NCI-H1092 (cell line): ENCODE measurements around the gene PHF13.

Experiments used
- DNase-seq: peaks from one replicate; lab custom pipeline; 2025; lab: John Stamatoyannopoulos, UW

Gene PHF13

DNA sequence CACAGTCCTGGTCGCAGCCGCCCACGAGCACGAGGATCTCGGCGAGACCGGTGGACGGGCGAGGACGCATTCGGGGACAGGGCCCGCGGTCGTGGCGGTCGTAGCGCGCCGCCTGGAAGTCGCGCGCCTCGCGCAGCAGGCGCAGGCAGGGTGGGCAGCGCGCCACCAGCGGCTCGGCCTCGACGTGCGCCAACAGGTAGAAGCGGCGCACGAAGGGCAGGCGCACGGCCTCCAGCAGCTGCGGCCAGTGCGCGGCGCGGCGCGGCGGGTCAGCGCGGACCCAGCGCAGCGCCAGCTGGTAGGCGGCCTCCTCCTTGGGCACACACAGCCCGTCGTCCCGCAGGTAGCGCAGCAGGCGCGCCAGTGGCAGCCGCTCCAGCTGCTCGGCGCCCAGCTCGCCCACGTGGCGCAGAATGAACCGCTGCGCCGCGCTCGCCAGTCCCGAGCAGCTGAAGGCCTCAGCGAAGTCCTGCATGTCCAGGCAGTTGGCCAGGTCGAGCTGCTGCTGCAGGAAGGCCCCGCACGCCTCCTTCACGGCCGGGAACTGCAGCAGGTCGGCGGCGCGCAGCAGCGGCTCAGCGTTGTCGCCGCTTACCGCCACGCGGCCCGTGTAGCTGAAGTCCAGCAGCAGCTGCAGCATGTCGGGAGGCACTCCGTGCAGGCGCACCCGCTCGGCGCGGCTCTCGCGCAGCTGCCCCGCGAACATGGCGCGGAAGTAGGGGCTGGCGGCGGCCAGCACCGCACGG is 11.4 kb upstream of the PHF13 start:
- peak; percentile 80 for DNase-seq

DNA sequence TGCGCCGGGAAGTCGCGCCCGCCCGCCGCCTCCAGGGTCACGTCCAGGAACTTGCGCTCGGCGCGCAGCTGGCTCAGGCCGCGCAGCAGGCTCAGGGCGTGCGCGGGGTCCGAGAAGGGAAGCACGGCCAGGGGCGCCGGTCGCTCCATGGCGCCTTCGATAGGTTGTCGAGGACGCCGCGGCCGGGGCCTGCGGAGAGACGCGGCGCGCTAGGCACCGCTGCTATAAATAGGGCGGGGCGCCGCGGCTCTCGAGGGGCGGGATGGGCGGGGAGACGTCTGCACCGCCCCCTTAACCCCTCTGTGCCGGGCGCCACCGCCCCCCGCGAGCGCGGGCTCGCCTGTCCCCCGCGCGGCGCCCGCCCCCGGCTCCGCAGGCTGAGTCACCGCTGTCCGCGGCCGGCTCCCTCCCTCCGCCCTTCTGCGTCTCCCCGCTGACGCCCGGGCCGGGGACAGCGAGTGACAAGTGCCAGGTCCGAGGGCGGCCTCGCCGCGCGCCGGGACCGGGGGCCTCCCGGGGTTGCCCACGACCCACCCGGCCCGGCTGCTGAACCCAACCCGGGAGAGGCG is 10.8 kb upstream of the PHF13 start, which contains the start of gene KLHL21:
Gene KLHL21, minus strand, starts transcription at position 201 of the 569 bp plus-strand sequence. Its CDS starts 52 bp downstream, at position 149.
- peak; percentile 77 for DNase-seq

DNA sequence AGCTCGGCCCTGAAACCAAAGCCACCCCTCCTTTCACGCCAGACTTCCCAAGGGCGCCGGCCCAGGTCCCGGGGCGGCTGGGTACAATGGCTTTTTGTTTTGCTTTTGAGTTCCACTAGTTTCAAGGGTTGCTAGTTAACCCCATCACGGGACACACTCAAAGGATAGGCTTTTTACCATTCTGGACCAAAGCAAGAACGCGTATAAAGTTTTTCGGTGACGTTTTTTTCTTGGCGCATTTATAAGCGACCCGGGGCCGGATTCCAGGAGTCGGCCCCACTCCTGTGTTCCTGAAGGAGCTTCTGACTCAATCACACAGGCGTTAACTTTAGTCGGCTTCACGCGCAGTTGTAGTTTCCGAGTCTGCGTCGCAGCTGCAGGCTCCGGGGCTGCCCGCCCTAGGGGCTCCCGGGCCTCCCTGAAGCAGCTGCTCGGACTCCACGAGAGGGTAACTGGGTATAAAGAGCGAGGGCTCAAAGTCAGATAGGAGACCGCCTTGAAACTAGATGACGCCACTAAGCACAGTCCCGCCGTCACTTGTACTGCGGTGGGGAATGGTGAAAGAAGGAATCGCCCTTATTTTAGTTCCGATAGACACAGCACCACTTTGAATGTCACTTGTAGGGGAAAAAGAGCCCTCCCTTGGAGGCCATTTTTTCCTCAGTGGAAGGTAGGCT is 10.2 kb upstream of the PHF13 start:
- DNase-seq = no peak

DNA sequence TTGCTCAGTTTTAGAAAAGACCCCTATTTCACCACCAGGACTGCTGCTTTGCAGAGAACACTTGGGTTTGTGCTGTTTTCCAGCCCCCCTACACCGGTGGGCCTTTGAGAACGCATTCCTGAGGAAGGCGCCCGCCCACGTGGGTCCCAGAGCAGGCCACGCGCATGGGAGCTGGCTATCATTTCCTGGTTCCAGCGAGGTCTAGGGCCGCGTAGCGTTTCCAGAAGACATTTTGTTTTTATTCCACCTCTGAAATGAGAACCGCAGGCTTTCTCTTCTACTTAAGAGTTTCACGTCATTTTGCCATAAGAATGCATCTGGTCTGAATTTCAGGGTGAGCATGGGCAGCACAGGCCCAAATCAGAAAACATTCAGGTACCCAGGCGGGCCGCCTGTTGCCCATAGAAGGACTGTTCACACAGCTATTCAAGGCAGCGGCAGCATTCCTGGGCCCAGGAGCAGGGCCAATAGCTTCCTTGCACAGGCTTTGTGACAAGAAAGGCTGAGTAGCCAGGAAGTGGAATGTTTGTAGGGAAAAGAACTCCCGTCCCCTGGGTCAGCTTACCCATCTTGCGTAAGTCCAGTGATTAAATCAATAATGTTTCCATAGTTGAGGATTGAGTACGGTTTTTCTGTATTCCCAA is 9.5 kb upstream of the PHF13 start:
- no peak for DNase-seq

DNA sequence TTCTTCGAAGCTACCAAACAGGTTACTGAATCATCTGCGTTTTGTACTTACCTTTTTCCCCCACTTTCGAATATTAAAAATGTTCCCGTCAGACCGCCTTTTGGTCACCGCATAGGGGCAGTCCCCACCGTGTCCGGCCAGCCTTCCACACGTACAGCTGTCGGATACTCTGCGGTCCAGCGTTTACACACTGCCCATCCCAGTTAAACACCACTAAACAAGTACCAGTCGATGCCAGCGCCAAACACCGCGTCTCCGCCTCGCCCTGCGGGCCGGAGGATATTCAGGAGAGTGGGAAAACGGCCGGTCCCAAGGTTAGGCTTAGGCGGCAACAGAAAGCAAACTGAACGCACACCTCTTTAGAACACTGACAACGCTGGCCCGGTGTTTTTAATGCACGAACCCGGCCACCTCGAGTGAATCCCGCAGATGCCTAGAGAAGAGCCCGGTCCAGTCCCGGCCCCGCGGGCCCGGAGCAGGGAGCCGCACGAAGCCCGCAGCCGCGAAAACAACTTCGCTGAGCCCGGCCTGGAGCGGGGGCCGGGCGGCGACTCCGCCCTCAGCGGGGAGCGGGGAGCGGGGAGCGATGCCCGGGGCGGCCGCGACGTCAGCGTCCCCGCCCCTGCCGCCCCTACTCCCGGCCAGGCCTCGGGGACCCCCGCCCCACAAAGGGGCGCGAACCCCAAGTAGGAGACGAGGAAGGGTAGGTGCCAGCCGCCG is 730 bp upstream of the PHF13 start:
- peak; percentile 78 for DNase-seq

DNA sequence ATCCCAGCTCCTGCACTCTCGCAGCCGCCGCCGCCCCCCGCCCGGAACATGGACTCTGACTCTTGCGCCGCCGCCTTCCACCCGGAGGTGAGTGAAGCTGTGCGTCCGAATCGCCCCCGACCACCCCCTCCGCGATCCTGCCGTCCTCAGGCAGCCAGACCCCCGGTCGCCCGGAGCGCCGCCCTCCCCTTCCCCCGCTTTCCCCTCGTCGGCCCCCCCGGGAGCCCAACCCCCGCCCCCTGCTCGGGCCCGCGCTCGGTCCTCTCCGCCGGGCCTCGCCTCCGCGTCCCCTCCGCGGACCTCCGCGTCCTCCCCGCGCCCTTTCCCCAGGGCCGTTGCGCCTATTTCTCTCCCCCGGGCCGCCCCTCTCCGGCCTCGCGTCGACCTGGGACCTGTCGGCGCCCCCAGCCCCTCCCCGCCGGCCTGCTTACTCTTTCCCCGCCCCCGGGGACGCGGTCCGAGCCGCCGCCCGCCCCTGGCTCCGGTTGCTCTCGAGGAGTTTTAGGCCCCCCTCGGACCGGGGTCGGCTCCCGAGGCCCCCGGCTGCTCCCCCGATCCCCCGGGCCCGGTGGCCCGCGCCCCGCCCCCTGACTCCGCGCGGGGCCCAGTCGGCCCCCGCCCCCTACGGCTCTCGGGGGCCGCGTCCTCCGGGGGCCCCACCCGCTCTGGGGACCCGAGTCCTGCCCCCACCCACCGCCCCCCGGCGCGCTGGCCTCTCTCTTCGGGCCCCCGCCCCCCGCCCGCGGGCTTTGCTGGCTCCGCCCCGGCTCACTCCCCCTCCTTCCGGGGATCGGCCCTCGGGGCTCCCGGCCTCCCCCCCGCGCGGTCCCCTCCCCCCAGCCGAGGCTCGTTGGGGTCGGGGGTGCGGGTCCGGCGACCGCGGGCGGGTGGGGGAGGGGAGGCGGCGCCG is 743 bp downstream of the PHF13 start:
- DNase-seq = no peak

DNA sequence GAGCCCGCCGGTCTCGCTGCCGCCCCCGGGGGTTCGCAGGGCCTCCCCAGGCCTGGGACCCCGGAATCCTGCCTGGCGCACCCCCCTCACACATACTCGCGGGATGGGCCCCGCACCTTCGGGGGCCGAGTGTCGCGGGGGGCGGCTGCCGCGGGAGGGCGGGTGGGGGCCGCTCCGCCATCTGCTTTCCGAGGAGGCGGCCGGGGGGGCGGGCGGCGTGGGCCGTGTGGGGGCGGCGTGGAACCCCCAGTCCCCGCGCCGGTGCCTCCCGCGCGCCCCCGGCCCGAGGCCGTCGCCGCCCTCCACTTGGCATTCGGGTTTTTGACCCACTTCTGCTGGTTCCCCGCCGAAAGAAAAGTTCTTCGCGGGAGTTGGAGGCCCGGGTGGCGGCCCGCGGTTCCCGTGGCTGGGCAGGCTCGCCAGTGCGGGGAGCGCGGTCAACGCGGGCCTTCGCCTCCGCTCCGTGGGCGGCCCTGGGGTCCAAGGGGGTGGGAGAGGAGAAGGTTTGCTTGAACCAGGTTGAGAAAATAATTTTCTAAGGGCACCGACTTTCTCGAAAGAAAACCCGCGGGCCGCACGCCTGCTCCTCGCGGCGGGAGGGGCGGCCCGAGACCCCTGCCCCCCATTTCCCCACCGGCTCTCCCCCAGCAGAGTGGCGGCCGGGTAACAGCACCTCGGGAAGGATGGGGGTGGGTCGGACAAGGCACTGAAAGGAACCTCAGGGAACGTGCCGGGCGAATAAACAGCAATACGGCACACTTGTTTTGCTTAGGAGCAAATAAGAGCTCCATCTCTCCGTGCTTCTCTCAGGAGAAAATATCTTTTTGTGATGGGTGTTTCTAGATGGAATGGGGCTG is 1.6 kb downstream of the PHF13 start:
- no peak for DNase-seq

DNA sequence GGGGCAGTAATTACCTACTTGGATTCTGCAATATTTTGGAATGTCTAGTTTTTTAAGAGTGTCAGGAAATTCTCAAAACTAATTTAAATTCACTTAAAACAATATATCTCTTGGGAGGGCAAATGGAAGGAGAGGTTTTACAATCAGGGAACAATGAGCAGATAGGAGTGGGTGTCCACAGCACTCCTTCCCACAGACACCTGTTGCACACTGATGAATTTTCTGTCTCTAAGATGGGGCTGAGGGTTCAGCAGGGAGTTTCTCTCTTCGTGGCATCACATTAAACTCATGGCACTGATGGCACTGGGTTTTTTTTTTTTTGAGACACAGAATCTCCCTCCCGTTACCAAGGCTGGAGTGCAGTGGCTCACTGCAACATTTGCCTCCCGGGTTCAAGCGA is 5.5 kb downstream of the PHF13 start:
- DNase-seq = no peak

DNA sequence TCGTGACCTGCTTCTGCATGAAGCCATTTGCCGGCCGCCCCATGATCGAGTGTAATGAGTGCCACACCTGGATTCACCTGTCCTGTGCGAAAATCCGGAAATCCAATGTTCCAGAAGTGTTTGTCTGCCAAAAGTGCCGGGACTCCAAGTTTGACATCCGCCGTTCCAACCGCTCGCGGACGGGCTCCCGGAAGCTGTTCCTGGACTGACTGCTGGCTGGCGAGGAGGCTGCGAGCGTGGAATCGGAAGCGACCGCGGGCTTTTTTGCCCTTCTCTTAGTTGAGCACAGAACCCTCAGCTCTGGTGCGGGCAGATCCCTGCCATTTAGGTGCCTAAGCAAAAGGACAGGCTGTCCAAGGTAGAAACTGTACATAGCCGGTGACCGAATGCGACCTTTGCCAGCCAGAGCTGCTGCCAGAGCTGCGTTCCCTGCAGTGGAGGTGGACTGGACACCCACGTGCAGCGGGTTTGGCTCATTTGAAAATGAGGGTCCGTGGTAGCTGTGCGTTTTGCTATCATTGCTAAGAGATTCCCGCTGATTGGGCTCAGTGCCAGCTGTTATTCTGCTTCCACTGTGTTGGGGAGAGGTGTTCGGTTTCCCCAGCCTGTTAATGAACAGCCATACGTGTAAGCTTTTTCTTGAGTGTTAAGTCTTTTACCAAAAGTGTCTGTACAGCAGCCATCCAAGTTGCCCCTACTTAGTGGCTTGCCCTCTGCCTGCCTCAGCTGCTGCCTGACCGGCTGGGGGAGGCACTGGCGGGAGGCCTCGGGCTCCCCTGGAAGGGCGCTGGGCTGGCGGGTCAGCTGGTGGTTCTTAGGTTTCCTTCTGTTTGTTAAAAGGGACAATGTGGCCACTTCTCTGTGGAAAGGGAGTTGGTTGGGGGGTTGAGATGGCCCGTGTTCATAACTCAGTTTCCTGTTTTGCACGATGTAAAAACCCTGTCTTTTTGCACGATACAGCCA is 8.2 kb downstream of the PHF13 start:
- DNase-seq = no peak

DNA sequence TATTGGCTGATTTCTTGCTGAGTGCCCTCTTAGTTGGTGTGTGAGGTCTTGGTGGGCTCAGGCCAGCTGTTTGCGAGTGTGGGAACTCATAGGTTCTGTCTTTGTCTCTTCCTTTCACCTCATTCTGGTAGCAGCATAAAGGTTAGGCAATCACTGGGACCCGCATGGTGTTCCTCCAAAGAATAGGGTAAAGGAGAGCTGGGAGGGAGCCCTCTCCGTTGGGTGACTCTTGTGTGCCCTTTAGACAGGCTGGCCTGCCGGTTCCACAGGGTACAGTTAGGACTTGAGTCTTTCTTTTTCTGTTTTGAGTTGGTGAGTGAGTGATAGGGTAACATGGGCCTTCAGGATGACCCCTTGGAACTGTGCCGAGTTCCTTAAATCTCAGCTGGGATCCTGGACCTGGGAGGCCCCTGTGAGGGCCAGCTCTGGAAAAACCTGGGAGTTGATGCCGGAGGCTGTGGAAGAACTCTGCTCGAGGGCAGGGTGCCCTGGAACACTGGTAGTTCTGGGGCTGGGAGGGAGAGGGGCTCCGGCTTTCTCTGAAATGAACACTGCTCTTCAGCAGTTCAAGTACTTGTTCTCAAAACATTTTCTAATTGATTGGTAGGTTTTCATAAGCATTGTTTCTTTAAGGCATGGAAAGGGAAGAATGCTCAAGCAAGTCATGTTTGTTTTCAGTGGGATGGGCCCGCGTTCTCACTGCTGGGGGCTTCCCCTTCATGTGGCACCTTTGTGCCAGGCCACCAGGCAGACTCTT is 9.0 kb downstream of the PHF13 start:
- no peak for DNase-seq

DNA sequence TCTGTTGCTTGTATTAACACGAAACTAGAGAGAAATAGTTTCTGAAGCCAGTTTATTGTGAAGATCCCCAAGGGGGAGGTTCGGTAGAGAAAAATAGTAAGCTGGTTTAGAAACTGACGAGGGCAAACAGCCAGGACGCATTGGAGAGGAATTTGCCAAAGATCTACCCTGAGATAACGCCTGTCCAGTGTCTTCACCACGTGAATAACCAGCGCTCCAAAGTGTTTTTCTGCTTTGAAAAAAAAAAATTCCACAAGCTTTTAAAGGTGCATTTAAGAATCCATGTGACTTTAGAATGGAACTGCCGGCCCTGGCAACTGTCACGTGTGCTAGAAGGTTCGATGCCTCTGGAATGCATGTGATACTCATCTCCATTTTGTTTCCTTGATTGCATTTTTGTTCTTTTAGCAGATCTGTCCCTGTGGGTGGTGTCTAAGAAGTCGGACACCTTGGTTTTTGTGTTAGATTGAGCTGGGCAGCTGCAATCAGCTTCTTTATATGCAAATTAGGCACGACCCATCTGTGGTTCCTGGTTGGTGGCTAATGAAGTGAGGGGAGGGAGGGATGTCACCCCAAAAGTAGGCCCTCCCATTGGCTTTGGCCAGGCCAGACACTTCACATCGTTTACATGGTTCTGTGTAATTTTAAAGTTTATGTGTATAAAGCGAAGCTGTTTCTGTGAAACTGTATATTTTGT is 9.9 kb downstream of the PHF13 start:
- DNase-seq = no peak

DNA sequence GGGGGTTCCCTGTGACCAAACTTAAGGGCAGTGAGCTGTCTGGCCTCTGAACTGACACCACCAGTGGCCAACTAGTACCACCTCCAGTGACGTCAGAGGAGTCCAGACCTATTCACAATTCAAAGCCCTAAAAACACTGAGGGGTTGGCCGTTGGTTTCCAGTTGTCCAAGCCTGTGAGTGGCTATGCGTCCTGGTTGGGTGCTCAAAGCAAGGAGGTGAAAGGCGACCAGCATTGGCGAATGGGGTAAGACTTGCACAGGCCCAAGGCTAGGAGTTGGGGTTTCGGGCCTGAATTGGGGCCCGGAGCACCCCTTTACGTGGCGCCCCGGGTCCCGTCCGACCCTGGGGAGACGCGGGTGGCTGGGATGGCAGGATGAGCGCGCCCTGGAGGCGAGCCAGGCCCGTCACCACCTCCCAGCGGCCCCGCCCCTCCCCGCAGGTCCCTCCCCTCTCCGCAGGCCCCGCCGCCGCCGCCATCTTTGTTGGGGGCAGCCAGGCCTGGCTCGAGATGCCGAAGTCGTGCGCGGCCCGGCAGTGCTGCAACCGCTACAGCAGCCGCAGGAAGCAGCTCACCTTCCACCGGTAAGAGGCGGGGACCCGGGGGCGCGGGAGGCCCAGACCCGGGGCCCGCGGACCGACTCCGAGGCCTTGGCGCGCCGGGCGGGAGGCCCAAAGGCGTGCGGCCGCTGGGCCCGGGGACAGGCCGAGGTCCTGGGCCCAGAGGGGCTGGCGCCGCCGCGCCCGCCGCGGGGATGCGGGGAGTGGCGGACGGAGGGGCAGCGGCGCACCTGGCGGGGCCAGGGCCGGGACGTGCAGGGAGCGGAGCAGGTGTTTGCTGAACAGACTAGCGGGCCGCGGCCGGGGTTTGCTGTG is 11.4 kb downstream of the PHF13 start, which contains the start of gene THAP3:
Gene THAP3, plus strand, starts transcription at position 159 of the 874 bp plus-strand sequence. Its CDS starts 351 bp downstream, at position 510.
- DNase-seq = peak; percentile 92

DNA sequence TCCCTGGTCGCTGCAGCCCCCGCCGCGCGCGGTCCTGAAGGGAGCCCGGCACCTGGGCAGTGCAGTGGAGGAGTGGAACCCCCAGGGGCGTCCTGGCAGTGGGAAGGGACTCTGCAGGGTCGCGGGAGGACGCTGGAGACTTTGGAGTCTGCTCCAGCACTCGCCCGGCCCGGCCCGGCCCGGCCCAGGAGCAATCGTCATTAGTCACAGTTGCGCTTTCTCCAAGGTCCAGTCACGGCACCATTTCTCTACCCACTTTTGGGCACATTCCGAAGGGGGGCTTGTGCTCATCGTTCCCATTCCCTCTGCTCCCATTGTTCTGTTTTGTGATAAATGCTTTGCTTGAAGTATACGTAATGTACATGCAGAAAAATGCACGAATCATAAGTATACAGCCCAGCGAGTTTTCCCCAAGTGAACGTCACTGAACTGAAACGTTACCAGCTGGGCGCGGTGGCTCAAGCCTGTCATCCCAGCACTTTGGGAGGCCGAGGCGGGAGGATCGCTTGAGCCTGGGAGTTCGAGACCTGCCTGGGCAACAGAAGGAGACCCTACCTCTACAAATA is 12.1 kb downstream of the PHF13 start:
- no peak for DNase-seq

DNA sequence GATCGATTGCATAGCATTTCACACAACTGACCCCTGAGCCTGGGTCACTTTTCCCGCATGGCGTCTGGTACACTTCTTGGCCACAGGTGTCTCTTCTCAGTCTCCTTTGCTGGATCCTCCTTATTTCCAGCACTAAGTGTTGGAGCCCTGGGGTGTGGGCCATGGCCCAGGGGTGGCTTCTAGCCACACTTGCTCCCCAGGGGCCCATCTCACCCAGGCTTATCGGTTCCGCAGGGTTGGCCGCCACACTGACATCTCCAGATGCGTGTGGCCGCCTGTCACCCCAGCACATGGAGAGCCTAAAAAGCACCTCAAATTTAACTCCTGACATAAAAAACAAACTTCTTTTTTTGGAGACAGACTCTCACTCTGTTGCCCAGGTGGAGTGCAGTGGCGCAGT is 13.5 kb downstream of the PHF13 start:
- DNase-seq = no peak

DNA sequence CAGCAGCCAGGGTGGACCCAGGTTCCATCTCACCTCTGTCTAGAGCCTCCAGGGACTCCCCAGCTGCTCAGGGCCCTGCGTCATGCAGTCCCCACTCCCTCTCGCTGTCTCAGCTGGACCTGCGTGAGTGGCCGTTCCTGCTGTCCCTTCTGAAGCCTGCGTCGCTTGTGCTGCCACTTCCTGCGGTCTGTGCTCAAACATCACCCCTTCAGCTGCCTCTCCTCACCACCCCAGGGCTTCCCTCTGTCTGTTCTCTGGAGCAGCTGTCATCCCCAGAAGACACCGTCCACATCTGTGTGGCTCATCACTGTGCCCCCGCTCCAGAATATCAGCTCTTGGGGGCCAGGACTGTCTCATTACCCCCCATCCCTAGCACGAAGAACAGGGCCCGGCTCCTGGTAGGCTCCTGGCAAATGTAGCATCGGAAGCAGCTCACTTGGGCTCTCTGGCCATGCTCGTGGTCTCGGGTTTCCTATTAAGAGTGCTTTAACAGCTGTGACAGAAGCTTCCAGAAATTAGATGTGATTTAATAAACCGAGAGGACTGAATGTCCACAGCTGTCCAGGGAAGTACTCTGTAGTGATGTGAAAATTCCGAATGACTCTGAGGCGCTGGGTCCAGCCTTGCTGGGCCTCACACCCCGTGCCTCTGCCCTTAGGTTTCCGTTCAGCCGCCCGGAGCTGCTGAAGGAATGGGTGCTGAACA is 14.5 kb downstream of the PHF13 start:
- DNase-seq = no peak
